Stimulated activated CD8-positive, alpha-beta memory T cell treated with anti-CD3 and anti-CD28 coated beads, Interleukin-12 subunit alpha, Interleukin-12 subunit beta, amount 100 ng/mL, for 24 hours (primary cell): ENCODE measurements around the gene NPC1.
"Not testable (repeated sequence)": the region's sequence is repeated elsewhere in the genome, so short reads cannot be mapped to it uniquely, and the experiment has no call there.

ENCODE experiments used
- DNase-seq: peaks from one replicate; pipeline ENCODE4 v3.0.0-alpha.2; 2020; ENCODE audit errors: extremely low read depth

NPC1 gene

DNA sequence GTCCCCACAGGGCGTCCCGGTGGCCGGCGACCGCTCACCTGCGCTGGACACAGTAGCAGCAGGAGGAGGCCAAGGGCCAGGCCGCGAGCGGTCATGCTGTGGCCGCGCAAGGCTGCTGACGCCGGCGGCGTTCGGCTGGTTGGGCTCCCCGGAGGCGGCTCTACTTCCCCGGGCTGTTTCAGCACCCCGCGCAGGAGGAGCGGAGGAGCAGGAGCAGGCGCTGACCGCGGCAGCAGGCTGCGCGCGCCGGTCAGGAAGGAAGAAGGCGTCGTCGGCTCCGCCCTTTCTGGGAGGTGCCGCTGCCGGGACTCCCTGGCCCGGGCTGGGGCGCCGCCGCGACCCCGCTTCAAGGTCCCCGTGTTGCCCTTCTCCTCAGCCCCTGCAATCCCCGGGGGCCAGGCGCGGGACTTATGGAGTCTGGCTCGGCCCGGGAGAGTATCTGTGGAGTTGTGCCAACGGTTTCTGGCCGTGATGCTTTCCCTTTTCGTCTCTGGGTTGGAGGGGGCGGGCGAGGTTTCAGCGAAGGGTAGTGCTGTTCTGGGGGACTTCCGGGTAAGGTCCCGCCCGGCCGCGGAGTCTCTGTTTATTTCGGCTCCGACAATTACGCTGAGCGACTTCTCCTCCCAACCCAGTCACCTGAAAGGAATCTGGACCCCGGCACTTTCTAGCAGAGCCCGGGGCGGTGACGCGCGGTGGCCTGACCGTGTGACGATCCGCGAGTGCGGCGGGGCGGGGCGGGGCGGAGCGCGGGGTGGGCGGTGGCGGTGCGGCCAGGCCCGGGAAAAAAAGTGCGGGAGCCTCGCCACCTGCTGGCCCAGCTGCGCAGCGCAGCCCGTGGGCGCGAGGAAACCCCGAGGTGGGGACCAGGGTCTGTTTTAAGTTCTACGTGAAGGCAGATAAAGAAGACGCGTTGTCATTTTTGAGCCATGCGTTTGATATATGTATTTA, at the start of gene NPC1:
NPC1 (minus strand) TSS at position 258 of the 948 bp plus-strand sequence; CDS start at position 95, 163 bp downstream.
- peak; percentile 82 for DNase-seq

DNA sequence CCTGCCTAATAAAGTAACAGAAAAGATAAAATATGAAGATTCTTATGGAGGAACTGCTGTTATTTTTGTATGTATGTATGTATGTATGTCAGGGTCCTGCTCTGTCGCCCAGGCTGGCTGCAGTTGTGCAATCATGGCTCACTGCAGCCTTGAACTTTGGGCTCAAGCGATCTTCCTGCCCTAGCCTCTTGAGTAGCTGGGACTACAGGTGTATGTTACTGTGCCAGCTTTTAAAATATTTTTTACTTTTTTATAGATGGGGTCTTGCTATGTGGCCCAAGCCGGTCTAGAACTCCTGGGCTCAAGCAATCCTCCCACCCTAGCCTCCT, 49.7 kb upstream of the NPC1 start:
- DNase-seq = no peak

DNA sequence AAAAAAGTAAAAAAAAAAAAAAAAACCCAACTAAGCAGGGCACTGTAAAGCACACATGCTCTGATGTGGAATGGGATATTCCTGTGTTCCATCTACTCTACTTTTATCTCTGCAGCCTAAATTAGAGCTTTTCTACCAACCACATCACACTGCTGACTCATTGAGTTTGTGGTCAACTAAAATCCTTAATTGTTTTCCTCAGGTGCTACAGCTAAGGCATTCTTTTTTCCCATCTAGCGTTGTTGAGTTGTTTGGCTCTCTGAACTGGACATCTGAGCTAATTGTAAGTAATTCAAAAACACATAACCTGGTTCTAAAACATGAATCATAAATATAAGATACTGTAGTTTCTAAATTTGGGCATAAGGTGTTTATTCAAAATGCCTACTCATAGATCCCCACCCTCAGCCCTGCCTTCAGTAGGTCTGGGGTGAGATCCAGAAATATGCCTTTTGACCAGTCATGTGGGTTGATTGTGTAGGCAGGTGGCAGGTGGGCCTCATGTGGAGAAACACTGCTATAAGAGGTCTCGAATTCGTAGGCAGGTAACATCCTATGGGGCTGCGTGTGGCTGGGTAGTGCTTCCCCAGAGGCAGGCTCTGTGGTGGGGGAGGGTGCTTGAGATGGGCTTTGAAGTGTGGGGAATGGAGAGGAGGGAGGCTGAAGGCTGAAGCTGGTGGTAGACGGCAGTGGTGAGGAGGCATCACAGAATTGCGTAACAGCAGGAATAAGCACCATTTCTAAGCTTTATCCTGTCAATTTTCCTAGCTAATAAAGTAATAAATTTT, 49.2 kb upstream of the NPC1 start:
- no peak for DNase-seq

DNA sequence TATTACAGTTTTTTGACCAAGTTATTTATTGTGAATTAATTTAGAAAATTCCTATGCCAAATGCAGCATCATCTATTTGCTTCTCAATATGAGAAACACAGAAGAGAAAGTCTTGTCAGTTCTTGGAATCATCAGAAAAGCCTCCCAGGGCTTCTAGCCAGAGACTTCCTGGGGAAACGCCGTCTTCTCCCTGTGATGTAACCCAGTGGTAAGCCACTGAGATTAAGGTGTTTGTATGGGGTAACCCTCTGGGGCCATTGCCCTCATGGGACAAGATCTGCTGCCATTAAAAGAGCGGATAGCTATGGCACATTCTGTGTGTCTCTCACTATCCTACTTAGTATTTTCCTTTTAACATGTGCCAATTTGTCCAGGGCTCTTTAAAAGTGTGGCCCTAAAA, 48.4 kb upstream of the NPC1 start:
- no peak for DNase-seq

DNA sequence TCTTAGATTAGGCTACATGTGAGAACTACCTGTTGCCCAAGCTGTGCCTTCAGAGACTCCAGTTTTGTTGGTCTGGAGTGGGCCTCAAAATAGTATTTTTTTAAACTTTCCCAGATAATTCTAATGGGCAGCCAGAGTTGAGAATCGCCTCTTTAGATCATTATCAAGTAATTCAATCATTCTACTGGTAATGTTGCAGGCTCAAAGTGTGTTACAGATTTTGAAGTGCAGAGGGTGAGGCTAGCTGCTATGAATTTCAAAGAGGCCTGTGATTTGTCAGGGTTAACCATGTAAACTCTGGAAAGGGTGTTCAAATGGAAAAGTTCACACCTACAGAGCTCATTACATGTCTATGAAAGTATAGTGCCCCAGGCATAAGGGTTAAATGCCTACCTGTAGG, 46.3 kb upstream of the NPC1 start:
- DNase-seq = no peak

DNA sequence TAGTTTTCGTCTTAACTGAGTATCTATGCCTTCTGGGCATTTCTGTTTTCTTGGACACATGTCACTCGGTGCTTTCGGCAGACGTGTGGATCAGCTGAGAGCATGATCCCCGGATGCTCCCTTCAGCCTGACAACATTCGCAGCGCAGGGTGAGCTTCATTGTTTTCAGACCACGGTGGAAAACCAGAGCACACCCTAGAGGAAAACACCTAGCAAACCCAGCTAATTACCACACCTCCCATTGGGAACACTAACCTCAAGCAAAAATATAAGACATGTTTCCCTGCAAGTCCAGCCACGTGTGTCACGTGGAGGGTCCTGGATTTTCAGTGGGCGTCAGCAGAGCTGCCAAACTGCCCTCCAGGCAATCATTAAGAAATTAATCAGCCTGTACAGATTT, 45.4 kb upstream of the NPC1 start:
- DNase-seq = no peak

DNA sequence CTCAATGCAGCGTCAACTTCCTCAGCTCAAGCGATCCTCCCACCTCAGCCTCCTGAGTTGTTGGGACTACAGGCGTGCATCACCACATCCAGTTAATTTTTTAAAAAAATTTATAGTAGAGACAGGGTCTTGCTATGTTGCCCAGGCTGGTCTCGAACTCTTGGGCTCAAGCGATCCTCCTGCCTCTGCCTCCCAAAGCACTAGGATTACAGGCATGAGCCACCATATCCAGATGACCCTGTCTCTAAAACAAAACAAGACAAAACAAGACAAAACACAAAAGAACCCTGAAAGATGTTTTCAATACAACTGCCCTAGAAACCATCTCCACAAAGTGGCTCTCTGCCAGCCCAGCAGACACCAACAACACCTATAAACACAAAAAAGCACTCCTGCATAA, 45.0 kb upstream of the NPC1 start:
- DNase-seq = no peak

DNA sequence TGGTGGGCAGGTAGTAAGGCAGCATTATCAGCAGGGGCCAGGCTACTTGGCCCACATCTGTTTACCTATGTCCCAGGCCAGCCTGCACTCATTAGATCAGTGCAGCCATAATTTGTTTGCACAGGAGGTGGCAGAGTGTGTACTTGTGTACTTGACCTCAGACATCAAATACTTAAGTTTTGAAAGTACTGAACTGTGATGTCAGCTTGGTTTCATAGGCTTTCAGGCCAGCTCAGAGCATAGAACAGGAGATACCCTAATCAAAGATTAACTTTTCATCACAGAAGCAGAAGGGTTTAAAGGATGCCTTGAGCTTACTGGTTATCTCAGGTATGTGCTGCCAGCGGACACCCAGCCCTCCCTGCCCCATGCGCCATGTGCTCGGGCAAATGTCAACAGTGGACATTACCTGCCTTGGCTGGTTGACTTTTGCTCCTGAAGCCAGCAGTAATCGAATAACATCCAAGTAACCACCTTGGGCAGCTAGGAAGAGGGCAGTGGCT, 43.2 kb upstream of the NPC1 start:
- DNase-seq = no peak

DNA sequence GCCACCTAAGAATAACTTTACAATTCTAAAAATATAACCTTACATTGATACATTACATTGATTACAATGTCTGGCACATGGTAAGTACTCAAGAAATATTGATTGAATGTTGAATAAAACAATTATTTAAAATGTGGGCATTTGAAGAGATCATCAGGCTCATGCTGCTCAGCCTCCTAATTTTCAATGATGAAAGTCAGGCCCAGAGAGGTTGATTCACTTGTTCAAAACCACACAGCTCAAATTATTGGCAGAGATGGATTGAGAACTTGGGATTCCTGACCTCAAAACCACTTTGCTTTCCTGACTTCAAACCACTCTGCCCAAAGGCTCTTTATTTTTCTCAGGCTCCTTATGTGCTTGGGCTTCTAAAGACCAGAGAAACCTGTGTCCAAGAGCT, 41.7 kb upstream of the NPC1 start:
- DNase-seq = no peak

DNA sequence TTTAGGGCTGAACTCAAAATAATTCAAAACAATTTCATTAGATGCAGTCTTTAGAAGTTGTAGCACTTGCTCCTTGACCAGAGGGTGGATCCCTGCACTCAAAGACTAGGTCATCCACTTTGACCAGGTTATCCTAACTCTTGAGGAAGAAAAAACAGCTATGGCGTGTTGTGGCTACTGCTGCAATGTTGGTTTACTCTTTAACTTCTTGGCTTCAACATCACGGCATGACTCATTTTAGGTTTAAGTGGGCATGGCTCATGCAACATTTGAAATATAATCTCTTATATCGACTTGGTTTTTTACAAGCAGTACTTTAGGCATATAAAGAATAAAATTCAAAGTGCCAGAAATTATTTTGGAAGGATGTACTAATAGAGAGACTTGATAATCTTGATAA, 41.0 kb upstream of the NPC1 start:
- no peak for DNase-seq

DNA sequence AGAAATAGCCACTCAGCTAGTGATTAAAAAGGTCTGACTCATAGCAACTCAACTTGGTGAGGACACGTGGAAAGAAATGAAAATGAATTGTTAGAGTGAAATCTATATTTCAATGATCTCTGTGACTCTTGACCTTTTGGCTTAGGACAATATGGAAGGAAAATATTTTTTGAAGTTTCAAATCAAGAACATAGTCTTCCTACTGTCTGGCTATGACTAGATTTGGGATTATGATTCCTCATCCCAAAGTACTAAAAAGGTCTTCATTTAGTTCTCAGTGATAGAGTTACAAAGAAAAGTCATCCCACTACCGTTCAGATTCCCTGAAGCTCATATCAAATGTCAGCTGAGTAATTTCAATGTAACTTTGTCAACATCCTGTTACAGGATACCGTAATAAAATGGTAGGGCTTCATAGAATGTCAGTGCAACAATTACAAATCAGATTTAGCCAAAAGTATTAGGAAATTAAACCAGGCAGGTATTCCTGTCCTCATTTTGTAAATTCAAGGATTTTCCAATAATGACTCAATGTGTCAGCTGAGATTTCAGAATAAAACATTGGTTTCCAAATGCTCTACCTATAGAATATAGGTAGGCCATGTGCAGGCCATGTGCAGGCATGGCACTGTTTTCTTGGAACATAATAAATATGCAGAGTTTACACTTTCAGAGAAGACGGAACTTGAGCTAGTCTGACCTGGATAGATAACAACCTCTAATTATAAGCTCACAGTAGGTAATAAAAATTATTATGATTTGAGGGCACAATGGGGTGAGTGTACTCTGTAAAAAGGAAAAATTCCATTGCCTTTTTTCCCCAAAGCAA, 40.4 kb upstream of the NPC1 start:
- no peak for DNase-seq

DNA sequence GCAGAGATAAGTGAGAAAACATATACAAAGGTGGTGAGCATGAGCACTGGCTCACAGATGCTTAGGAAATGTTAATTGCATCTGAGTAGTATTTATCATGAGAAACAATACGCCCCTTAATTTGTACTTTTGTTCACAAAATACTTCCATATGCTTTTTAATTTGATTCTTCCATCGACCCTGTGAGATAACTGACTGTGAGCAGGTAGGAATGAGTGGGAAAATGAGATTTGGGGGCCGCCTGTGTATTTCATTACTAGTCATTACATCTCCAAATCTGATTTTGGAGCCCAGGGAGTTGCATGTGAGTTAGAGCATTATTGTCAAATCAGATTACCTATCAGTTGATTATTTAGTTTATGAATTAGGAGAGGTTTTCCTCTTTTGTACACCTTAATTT, 36.7 kb upstream of the NPC1 start:
- DNase-seq = no peak

DNA sequence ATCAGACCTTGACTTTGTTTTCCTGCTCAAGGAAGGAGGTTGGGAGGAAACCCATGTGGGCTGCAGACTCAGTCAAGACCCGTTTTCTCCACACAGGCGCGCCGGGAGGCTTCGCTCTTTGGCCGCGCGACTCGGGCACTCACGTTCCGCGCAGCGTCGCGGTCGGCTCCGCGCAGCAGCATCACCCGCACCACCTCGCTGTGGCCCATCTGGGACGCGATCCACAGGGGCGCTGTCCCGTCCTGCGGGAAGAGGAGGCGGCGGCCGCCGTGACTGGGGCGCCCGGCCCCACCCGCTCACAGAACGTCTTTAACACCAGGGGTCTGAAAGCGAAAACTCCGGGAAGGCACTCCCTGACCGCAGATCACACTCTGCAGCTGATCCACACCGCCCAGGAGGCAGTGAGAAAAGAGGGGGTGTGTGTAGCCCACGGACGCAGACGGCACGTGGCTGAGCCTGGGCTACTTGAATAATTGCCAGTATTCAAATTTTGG, 33.1 kb upstream of the NPC1 start:
- no peak for DNase-seq

DNA sequence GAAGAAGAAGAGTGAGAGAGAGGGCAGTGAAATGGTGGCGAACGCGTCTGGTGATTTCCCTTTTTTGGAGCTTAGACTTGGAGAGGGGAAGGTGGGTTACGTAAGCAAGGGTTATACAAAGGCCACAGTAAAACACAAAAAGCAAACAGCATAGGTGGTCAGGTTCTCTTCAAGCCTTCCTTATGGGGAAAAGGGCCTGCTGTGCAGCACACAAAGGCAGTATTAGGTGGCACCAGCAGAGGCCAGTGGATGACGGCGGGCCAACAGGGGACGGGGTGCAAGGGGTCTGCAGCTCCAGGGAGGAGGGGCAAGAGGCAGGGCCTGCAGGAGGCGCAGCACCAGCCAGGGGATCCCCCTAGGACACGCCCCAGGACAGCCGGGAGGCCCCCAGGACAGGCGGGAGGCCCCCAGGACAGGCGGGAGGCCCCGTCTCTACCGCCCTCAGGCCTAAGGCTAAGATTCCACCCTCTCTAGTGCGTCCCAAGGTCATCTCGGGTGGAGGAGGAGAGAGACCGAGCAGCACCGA, 32.6 kb upstream of the NPC1 start:
- no peak for DNase-seq

DNA sequence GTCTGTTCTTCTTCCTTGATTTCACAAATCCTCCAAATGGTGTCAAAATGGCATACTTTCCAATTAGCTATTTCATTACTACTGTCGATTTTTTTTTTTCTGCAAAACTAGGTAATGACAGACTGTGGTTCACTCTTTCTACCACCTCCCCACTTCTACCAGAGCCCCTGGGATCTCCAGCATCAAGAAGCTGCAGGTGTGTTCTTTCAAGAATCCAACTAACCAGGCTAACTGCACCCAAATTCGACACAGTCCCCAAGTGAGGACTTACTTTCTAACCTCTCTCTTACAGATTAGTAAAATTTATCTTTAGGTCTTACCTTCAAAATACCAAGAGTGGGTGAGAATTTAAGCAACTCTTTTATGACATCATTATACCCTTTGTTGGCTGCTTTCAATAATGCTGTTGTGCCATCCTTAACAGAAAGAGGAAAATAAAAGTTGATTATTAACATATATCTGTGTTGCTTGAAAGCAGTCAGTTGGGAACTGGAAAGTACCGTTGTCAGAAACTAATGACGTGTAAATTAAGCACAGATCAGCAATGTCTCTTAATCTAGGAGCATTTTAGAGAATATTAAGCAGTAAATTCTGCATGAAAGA, 31.2 kb upstream of the NPC1 start:
- DNase-seq = no peak

DNA sequence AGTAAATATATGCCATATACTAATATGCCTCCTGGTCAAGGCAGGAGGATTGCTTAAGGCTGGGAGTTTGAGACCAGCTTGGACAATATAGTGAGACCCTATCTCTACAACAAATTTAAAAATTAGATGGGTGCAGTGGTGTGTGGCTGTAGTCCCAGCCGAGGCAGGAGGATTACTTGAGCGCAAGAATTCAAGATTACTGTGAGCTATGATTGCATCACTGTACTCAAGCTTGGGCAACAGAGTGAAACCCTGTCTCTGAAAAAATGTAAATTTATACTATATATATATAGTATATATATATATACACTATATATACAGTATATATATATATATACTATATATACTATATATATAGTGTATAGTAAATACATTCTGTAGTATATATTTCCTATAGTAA, 30.0 kb upstream of the NPC1 start:
- no peak for DNase-seq

DNA sequence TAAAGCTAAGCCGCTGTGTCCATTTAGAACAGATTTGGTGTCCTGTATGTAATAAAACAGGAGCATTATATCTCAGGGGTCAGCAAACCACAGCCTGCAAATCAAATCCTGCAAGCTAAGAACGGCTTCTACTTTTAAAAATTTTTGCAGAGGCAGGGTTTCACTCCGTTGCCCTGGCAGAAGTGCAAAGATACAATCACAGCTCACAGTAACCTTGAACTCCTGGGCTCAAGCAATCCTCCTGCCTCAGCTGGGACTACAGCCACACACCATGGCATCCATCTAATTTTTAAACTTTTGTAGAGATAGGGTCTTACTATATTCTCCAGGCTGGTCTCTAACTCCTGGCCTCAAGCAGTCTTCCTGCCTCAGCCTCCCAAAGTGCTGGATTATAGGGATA, 28.6 kb upstream of the NPC1 start:
- DNase-seq = no peak

DNA sequence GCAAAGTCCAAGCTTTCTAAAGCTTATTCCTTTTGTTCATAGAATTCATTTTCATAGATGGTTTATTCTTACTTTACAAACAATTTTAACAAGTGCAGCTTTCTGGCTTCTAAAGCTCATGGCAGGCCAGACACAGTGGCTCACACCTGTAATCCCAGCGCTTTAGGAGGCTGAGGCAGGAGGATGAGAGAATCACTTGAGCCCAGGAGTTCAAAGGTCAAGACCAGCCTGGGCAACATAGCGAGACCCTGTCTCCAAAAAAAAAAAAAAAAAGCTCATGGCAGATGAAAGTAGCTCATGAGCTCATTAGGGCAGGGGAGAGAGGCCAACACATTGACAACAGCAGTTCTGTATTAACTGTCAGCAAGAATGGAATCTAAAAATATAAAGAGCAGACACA, 28.1 kb upstream of the NPC1 start:
- DNase-seq = no peak

DNA sequence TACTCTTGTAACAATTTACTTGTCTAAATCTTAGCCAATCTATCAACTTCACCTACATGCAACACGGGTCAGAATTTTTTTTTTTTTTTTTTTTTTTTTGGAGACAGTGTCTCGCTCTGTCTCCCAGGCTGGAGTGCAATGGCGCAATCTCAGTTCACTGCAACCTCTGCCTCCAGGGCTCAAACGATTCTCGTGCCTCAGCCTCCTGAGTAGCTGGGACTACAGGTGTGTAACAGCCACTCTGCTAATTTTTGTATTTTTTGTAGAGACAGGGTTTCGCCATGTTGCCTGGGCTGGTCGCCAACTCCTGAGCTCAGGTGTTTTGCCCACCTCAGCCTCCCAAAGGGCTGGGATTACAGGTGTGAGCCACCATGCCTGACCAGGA, 26.8 kb upstream of the NPC1 start:
- not testable (repeated sequence) for DNase-seq

DNA sequence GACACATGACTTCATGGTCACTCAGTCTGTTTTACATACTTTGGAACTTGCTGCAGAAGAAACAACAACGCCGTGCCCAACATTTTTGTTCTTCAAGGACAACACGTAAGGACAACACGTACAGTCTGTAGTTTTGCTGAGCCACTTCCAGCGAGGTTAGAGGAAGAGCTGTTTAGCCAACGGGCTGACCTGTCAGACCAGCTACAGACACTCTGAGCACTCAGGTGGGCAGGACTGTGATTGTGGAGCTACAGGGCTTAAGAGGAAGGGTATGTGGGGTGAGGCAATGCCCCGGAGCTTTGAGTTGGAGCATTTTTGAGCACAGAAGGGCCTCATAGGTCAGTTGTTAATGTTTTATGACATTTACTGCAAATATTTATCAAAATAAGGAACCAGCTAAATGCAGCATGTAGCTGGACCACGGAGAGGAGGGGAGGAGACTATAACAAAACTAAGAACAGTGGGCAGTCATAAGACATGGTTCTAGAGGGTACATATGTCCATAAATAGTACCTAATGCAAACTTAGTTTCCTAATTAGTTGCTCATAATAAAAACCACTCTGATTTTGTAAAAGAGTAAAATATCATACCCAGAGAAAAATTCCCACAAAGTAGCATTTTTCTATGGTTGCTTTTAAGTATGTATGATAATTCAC, 26.3 kb upstream of the NPC1 start:
- no peak for DNase-seq
